ENCODE measurements around the gene SEPTIN1. TPM values are rescaled to one million over a fixed set of nuclear protein-coding genes. Genes with fewer than 3 reads are reported as not detected.

SEPTIN1 gene
- total and polyA plus RNA-seq, 2 donors (not counting 3 experiments of a cell fraction or from before 2014, with no cell fraction given): 0.07 to 0.75 TPM

- dilution Hi-C loops (cut with MboI; ENCODE audit: extremely low pct_ligation_motif_present, low sequenced_read_pairs): no loop called here
- Histone ChIP-seq H3K4me2 (ENCODE audit: insufficient read depth, low read length) (peak overlapping the region; percentile 92), H3K9me3 (replicated peaks; ENCODE audit: control insufficient read depth, insufficient read depth, low read length) (no peaks in the 10 kb centered on the region), H2AFZ (ENCODE audit: low read depth, low read length) (peak overlapping the region; percentile 23), H3K79me2 (ENCODE audit: control insufficient read depth, insufficient read depth, low read length) (peaks cover 9% of the 10 kb centered on the region), H4K20me1 (replicated peaks; ENCODE audit: control insufficient read depth, extremely low read depth, insufficient read depth, low read length) (no peaks in the 10 kb centered on the region), H3K27ac (ENCODE audit: insufficient read depth, low read depth, low read length) (peak overlapping the region; percentile 89), H3K4me3 (replicated peaks in 1 of 3; ENCODE audit: insufficient read depth in 1 of 3, low read depth in 1 of 3, low read length in 3 of 3) (peak overlapping the region in 2 of 3 experiments; percentile 23 to 60), H3K9me1 (replicated peaks; ENCODE audit: control insufficient read depth, extremely low read depth, insufficient read depth, low read length) (no peaks in the 10 kb centered on the region), H3K36me3 (ENCODE audit: control insufficient read depth in 2 of 2, extremely low read depth in 1 of 2, insufficient read depth in 2 of 2, low read length in 2 of 2) (peaks cover 0 to 19% of the 10 kb centered on the region in 2 experiments), H3K27me3 (ENCODE audit: control insufficient read depth in 2 of 2, insufficient read depth in 2 of 2, low read length in 2 of 2) (no peaks in the 10 kb centered on the region), H3K9ac (replicated peaks; ENCODE audit: extremely low read depth, insufficient read depth, low read length) (peak overlapping the region; percentile 83), H3K4me1 (ENCODE audit: control insufficient read depth, extremely low read depth, insufficient read depth, low read length) (peaks cover 17% of the 10 kb centered on the region)
- ChIA-PET CTCF (interaction anchor here (0.7 to 2.1 kb wide), 6 partner anchors 10 to 31 kb away, joined by 3 to 12 read pairs (median 4); partner anchors contain the start of genes DCTPP1 and TBC1D10B), POLR2A (interaction anchor here (0.7 kb wide), 1 partner anchor 21 kb away, joined by 4 read pairs; no protein-coding TSS in a partner anchor)
- DNase-seq (ENCODE audit: low read depth, low spot score) (no peak), FAIRE-seq (peak; percentile 31)
- TF ChIP-seq FOS (IDR thresholded peaks at IDR 0.05; ENCODE audit: borderline replicate concordance, insufficient read depth, low read length) (no peak), MAX (IDR thresholded peaks at IDR 0.05; ENCODE audit: insufficient read depth, insufficient read length) (no peak), JUN (IDR thresholded peaks at IDR 0.05; ENCODE audit: borderline replicate concordance, insufficient read depth, insufficient read length, low read depth) (no peak), POLR2A (IDR thresholded peaks at IDR 0.05; ENCODE audit: low read depth, low read length) (no peak), EZH2 (IDR thresholded peaks at IDR 0.05; ENCODE audit: borderline replicate concordance, low read depth, low read length, severe bottlenecking) (no peak), MYC (IDR thresholded peaks at IDR 0.05; ENCODE audit: low read depth, low read length) (no peak), GATA2 (IDR thresholded peaks at IDR 0.05; ENCODE audit: insufficient read depth, insufficient read length, low read depth, low read length) (no peak), CTCF (IDR thresholded peaks at IDR 0.05; ENCODE audit: extremely low read depth in 1 of 2, insufficient read depth in 1 of 2, low read depth in 1 of 2, low read length in 2 of 2) (no peak), POLR2AphosphoS5 (IDR thresholded peaks at IDR 0.05; ENCODE audit: insufficient read depth, low read depth, low read length) (no peak)
- TSS peak; percentile 70 for BruUV-seq (replicated peaks)
- intact Hi-C loops (cut with micrococcal nuclease): loop anchor here (1.0 to 10.0 kb wide), 6 partner anchors 10 to 305 kb away; partner anchors contain the start of genes TBC1D10B, TBX6 and YPEL3
Observed at GRCh38 chr16:30399435-30400186, 17.2 kb upstream of the SEPTIN1 start.

Data from endothelial cell of umbilical vein (primary cell).